ENCODE results near the gene DDX60. TPM values are rescaled to one million over a fixed set of nuclear protein-coding genes. Genes with fewer than 3 reads are reported as not detected.
"Not testable (repeated sequence)": the region's sequence is repeated elsewhere in the genome, so short reads cannot be mapped to it uniquely, and the experiment has no call there.

DDX60 gene
- total and polyA plus RNA-seq, 4 experiments from 2014 or later: 25.7 to 33.9 (median 31.9) TPM

GRCh38 chr4:168353746-168354145 lies 35.2 kb upstream of the DDX60 start:
- H3K9me3 ChIP-seq (ENCODE audit: control insufficient read depth in 1 of 2, low read length in 2 of 2): peaks cover 0 to 20% of the 10 kb centered on the region in 2 donors
- POLR2A ChIA-PET (ENCODE audit: partially characterized antibody): no interaction called here
- H3K4me3 ChIP-seq (ENCODE audit: low read length in 2 of 2): no peak overlapping the region
- H3K36me3 Mint-ChIP-seq: peaks cover 42 to 44% of the 10 kb centered on the region in 2 donors
- H3K27ac Mint-ChIP-seq: no peak overlapping the region
- no peak for DNase-seq
- peaks cover 2% of the 10 kb centered on the region for H3K36me3 ChIP-seq (ENCODE audit: insufficient read depth, low read length)
- no peaks in the 10 kb centered on the region for H3K4me1 Mint-ChIP-seq
- no peak overlapping the region for H3K4me3 Mint-ChIP-seq
- H3K9me3 Mint-ChIP-seq: peaks cover 0 to 61% (median 47%) of the 10 kb centered on the region in 8 donors
- no peak overlapping the region for H3K27ac ChIP-seq (ENCODE audit: low read depth, low read length)
- H3K27me3 Mint-ChIP-seq: no peaks in the 10 kb centered on the region
- no peaks in the 10 kb centered on the region for H3K4me1 ChIP-seq (ENCODE audit: insufficient read depth, low read length)
- no peaks in the 10 kb centered on the region for H3K27me3 ChIP-seq (ENCODE audit: insufficient read depth, low read length)
- CTCF ChIA-PET (ENCODE audit: partially characterized antibody): no interaction called here
- intact Hi-C loops (cut with micrococcal nuclease): no loop called here

- Mint-ChIP-seq H3K27me3 (no peaks in the 10 kb centered on the region), H3K4me1 (no peaks in the 10 kb centered on the region), H3K9me3 (peaks cover 0 to 19% (median 11%) of the 10 kb centered on the region in 8 donors), H3K27ac (no peak overlapping the region), H3K4me3 (no peak overlapping the region), H3K36me3 (peaks cover 0 to 7% of the 10 kb centered on the region in 2 donors)
- Histone ChIP-seq H3K4me1 (ENCODE audit: insufficient read depth, low read length) (no peaks in the 10 kb centered on the region), H3K9me3 (ENCODE audit: control insufficient read depth in 1 of 2, low read length in 2 of 2) (no peaks in the 10 kb centered on the region), H3K36me3 (ENCODE audit: insufficient read depth, low read length) (no peaks in the 10 kb centered on the region), H3K27me3 (ENCODE audit: insufficient read depth, low read length) (no peaks in the 10 kb centered on the region), H3K4me3 (ENCODE audit: low read length in 2 of 2) (no peak overlapping the region), H3K27ac (ENCODE audit: low read depth, low read length) (no peak overlapping the region)
- ChIA-PET POLR2A (ENCODE audit: partially characterized antibody) (no interaction called here), CTCF (ENCODE audit: partially characterized antibody) (interaction anchor here (0.7 kb wide), 1 partner anchor 95 kb away, joined by 3 read pairs; no protein-coding TSS in a partner anchor)
- DNase-seq: no peak
- intact Hi-C loops (cut with micrococcal nuclease): no loop called here
Measured at GRCh38 chr4:168337550-168337940, 19.0 kb upstream of the DDX60 start.

- H3K9me3 ChIP-seq (ENCODE audit: control insufficient read depth in 1 of 2, low read length in 2 of 2): no peaks in the 10 kb centered on the region
- H3K27ac ChIP-seq (ENCODE audit: low read depth, low read length): no peak overlapping the region
- Mint-ChIP-seq H3K27ac (no peak overlapping the region), H3K27me3 (no peaks in the 10 kb centered on the region), H3K4me3 (no peak overlapping the region), H3K9me3 (peaks cover 0 to 14% (median 8%) of the 10 kb centered on the region in 8 donors), H3K36me3 (peaks cover 0 to 7% of the 10 kb centered on the region in 2 donors), H3K4me1 (no peaks in the 10 kb centered on the region)
- no peaks in the 10 kb centered on the region for H3K27me3 ChIP-seq (ENCODE audit: insufficient read depth, low read length)
- H3K4me1 ChIP-seq (ENCODE audit: insufficient read depth, low read length): no peaks in the 10 kb centered on the region
- H3K4me3 ChIP-seq (ENCODE audit: low read length in 2 of 2): no peak overlapping the region
- DNase-seq: no peak
- ChIA-PET CTCF (ENCODE audit: partially characterized antibody) (interaction anchor here (0.7 kb wide), 1 partner anchor 95 kb away, joined by 3 read pairs; no protein-coding TSS in a partner anchor), POLR2A (ENCODE audit: partially characterized antibody) (no interaction called here)
- intact Hi-C loops (cut with micrococcal nuclease): no loop called here
- H3K36me3 ChIP-seq (ENCODE audit: insufficient read depth, low read length): no peaks in the 10 kb centered on the region
Measured at GRCh38 chr4:168336837-168337549, 18.4 kb upstream of the DDX60 start.

GRCh38 chr4:168335621-168336020 lies 17.1 kb upstream of the DDX60 start:
- CTCF ChIA-PET (ENCODE audit: partially characterized antibody): no interaction called here
- Mint-ChIP-seq H3K4me3 (no peak overlapping the region), H3K9me3 (peaks cover 0 to 3% (median 0%) of the 10 kb centered on the region in 8 donors), H3K4me1 (no peaks in the 10 kb centered on the region), H3K36me3 (no peaks in the 10 kb centered on the region), H3K27me3 (no peaks in the 10 kb centered on the region), H3K27ac (no peak overlapping the region)
- Histone ChIP-seq H3K36me3 (ENCODE audit: insufficient read depth, low read length) (no peaks in the 10 kb centered on the region), H3K4me1 (ENCODE audit: insufficient read depth, low read length) (no peaks in the 10 kb centered on the region), H3K4me3 (ENCODE audit: low read length in 2 of 2) (no peak overlapping the region), H3K27me3 (ENCODE audit: insufficient read depth, low read length) (no peaks in the 10 kb centered on the region), H3K27ac (ENCODE audit: low read depth, low read length) (no peak overlapping the region), H3K9me3 (ENCODE audit: control insufficient read depth in 1 of 2, low read length in 2 of 2) (no peaks in the 10 kb centered on the region)
- intact Hi-C loops (cut with micrococcal nuclease): no loop called here
- POLR2A ChIA-PET (ENCODE audit: partially characterized antibody): no interaction called here
- DNase-seq: no peak

GRCh38 chr4:168334053-168334452 lies 15.5 kb upstream of the DDX60 start:
- no peak overlapping the region for H3K4me3 Mint-ChIP-seq
- H3K36me3 Mint-ChIP-seq: no peaks in the 10 kb centered on the region
- Histone ChIP-seq H3K36me3 (ENCODE audit: insufficient read depth, low read length) (no peaks in the 10 kb centered on the region), H3K9me3 (ENCODE audit: control insufficient read depth in 1 of 2, low read length in 2 of 2) (no peaks in the 10 kb centered on the region), H3K27ac (ENCODE audit: low read depth, low read length) (no peak overlapping the region), H3K4me3 (ENCODE audit: low read length in 2 of 2) (no peak overlapping the region), H3K4me1 (ENCODE audit: insufficient read depth, low read length) (no peaks in the 10 kb centered on the region), H3K27me3 (ENCODE audit: insufficient read depth, low read length) (no peaks in the 10 kb centered on the region)
- H3K4me1 Mint-ChIP-seq: no peaks in the 10 kb centered on the region
- POLR2A ChIA-PET (ENCODE audit: partially characterized antibody): no interaction called here
- intact Hi-C loops (cut with micrococcal nuclease): no loop called here
- H3K9me3 Mint-ChIP-seq: peaks cover 0 to 2% (median 0%) of the 10 kb centered on the region in 8 donors
- CTCF ChIA-PET (ENCODE audit: partially characterized antibody): no interaction called here
- no peak overlapping the region for H3K27ac Mint-ChIP-seq
- H3K27me3 Mint-ChIP-seq: peaks cover 0 to 2% of the 10 kb centered on the region in 2 donors
- no peak for DNase-seq

- H3K27me3 Mint-ChIP-seq; H3K36me3 ChIP-seq (ENCODE audit: insufficient read depth, low read length); POLR2A ChIA-PET (ENCODE audit: partially characterized antibody); H3K27ac ChIP-seq (ENCODE audit: low read depth, low read length); H3K4me1 ChIP-seq (ENCODE audit: insufficient read depth, low read length); H3K9me3 ChIP-seq (ENCODE audit: control insufficient read depth in 1 of 2, low read length in 2 of 2); H3K36me3 Mint-ChIP-seq; CTCF ChIA-PET (ENCODE audit: partially characterized antibody); H3K4me1 Mint-ChIP-seq; H3K27ac Mint-ChIP-seq; H3K4me3 ChIP-seq (ENCODE audit: low read length in 2 of 2); H3K4me3 Mint-ChIP-seq; H3K9me3 Mint-ChIP-seq; H3K27me3 ChIP-seq (ENCODE audit: insufficient read depth, low read length); DNase-seq; intact Hi-C loops (cut with micrococcal nuclease): not testable (repeated sequence)
Measured at GRCh38 chr4:168330575-168330974, 12.0 kb upstream of the DDX60 start.

GRCh38 chr4:168325591-168325990 lies 7.0 kb upstream of the DDX60 start:
- peaks cover 0 to 2% (median 0%) of the 10 kb centered on the region in 8 donors for H3K9me3 Mint-ChIP-seq
- ChIA-PET POLR2A (ENCODE audit: partially characterized antibody) (no interaction called here), CTCF (ENCODE audit: partially characterized antibody) (no interaction called here)

More at GRCh38 chr4:168325591-168325990, 7.0 kb upstream of the DDX60 start:
- Histone ChIP-seq H3K27me3 (ENCODE audit: insufficient read depth, low read length) (no peaks in the 10 kb centered on the region), H3K36me3 (ENCODE audit: insufficient read depth, low read length) (no peaks in the 10 kb centered on the region), H3K4me1 (ENCODE audit: insufficient read depth, low read length) (no peaks in the 10 kb centered on the region), H3K4me3 (ENCODE audit: low read length in 2 of 2) (no peak overlapping the region), H3K9me3 (ENCODE audit: control insufficient read depth in 1 of 2, low read length in 2 of 2) (no peaks in the 10 kb centered on the region), H3K27ac (ENCODE audit: low read depth, low read length) (no peak overlapping the region)
- Mint-ChIP-seq H3K27ac (no peak overlapping the region), H3K4me1 (peaks cover 0 to 4% (median 3%) of the 10 kb centered on the region in 4 donors), H3K36me3 (no peaks in the 10 kb centered on the region), H3K4me3 (no peak overlapping the region), H3K27me3 (peaks cover 0 to 2% of the 10 kb centered on the region in 2 donors)
- no peak for DNase-seq
- intact Hi-C loops (cut with micrococcal nuclease): no loop called here
